ENCODE measurements around the gene RRP15. TPM values are rescaled to one million over a fixed set of nuclear protein-coding genes. Genes with fewer than 3 reads are reported as not detected.

The RRP15 gene
- total RNA-seq, 3 donors from 2014 or later = 9.8 to 17.7 (median 10.0) TPM

DNA sequence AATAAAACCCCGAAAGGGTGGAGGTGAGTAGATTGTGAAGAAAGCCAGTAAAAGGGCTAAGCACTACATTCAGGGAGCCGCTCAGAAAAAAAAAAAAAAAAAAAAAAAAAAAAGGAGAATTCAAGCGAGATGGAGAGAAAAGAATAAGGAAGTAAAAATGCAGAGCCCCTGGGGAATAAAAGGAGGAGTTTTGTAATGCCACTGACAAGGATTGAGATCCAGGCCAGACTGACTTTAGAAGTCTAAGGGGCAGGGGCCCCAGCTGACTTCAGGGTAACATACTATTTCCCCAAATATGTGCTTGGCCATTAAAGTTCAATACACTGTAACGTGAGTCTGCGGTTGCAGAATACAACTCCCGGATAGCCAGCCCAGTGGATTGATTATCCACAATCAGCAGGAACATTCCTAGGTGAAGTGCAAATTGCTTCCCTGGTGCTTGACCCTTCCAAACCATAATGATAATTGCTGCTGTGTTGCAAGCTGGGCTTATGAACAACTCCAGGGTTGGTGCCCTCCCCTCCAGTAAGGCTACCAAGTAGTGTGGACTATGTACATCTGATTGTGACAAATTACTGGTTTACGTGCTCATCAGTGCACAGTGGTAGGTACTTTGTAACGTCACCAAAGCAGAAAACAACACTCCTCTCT is 30.7 kb upstream of the RRP15 start:
- no peaks in the 10 kb centered on the region for H3K36me3 ChIP-seq (ENCODE audit: low read depth)
- no peaks in the 10 kb centered on the region for H3K9me3 ChIP-seq
- intact Hi-C loops (cut with DNase I, micrococcal nuclease) = no loop called here
- ATAC-seq = no peak
- no peak overlapping the region for H3K4me3 ChIP-seq
- DNase-seq = no peak
- no peaks in the 10 kb centered on the region for H3K4me1 ChIP-seq (ENCODE audit: low read depth)
- TF ChIP-seq, protein P1, sequence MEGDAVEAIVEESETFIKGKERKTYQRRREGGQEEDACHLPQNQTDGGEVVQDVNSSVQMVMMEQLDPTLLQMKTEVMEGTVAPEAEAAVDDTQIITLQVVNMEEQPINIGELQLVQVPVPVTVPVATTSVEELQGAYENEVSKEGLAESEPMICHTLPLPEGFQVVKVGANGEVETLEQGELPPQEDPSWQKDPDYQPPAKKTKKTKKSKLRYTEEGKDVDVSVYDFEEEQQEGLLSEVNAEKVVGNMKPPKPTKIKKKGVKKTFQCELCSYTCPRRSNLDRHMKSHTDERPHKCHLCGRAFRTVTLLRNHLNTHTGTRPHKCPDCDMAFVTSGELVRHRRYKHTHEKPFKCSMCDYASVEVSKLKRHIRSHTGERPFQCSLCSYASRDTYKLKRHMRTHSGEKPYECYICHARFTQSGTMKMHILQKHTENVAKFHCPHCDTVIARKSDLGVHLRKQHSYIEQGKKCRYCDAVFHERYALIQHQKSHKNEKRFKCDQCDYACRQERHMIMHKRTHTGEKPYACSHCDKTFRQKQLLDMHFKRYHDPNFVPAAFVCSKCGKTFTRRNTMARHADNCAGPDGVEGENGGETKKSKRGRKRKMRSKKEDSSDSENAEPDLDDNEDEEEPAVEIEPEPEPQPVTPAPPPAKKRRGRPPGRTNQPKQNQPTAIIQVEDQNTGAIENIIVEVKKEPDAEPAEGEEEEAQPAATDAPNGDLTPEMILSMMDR (IDR thresholded peaks at IDR 0.05) = no peak

GRCh38 chr1:218255090-218255489 is 30.0 kb upstream of the RRP15 start:
- ATAC-seq (no peak), DNase-seq (no peak)
- Histone ChIP-seq H3K9me3 (no peaks in the 10 kb centered on the region), H3K36me3 (ENCODE audit: low read depth) (no peaks in the 10 kb centered on the region), H3K4me3 (no peak overlapping the region), H3K4me1 (ENCODE audit: low read depth) (no peaks in the 10 kb centered on the region)
- TF ChIP-seq, protein P1 (IDR thresholded peaks at IDR 0.05) = no peak
- intact Hi-C loops (cut with DNase I, micrococcal nuclease) = no loop called here

- no peak for ATAC-seq
Observed at GRCh38 chr1:218257371-218257770, 27.7 kb upstream of the RRP15 start.

DNA sequence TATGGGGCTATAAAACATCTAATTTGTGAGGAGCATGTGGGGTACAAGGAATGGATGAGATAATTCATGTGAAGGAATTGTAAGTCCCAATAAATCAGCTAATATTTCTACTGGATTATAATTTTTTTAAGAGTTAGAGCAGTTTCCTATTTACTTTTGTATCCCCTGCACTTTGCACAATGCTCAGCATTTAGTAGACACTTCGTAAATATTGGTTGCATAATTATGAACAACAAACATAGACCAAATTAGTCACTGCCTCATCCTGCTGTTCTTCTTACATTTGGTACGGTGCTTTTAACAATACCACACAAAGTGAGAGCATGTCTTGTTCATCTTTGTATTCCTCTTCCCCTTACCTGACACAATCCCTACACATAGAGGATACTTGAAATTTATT is 27.1 kb upstream of the RRP15 start:
- Histone ChIP-seq H3K36me3 (ENCODE audit: low read depth) (no peaks in the 10 kb centered on the region), H3K9me3 (no peaks in the 10 kb centered on the region), H3K4me1 (ENCODE audit: low read depth) (no peaks in the 10 kb centered on the region), H3K4me3 (no peak overlapping the region)
- intact Hi-C loops (cut with DNase I, micrococcal nuclease) = no loop called here
- TF ChIP-seq, protein P1 (IDR thresholded peaks at IDR 0.05) = no peak
- DNase-seq (no peak), ATAC-seq (no peak)

More at GRCh38 chr1:218257371-218257770, 27.7 kb upstream of the RRP15 start:
- TF ChIP-seq, protein P1 (IDR thresholded peaks at IDR 0.05) = no peak
- Histone ChIP-seq H3K9me3 (no peaks in the 10 kb centered on the region), H3K4me3 (no peak overlapping the region), H3K4me1 (ENCODE audit: low read depth) (no peaks in the 10 kb centered on the region), H3K36me3 (ENCODE audit: low read depth) (no peaks in the 10 kb centered on the region)
- DNase-seq = no peak
- intact Hi-C loops (cut with DNase I, micrococcal nuclease) = no loop called here

GRCh38 chr1:218259339-218259738 is 25.8 kb upstream of the RRP15 start:
- intact Hi-C loops (cut with DNase I, micrococcal nuclease) = no loop called here
- Histone ChIP-seq H3K9me3 (no peaks in the 10 kb centered on the region), H3K4me3 (no peak overlapping the region), H3K36me3 (ENCODE audit: low read depth) (no peaks in the 10 kb centered on the region), H3K4me1 (ENCODE audit: low read depth) (no peaks in the 10 kb centered on the region)
- no peak for DNase-seq
- no peak for ATAC-seq
- TF ChIP-seq, protein P1 (IDR thresholded peaks at IDR 0.05) = no peak

- H3K4me1 ChIP-seq (ENCODE audit: low read depth) = no peaks in the 10 kb centered on the region
- H3K36me3 ChIP-seq (ENCODE audit: low read depth) = no peaks in the 10 kb centered on the region
- TF ChIP-seq, protein P1 (IDR thresholded peaks at IDR 0.05) = no peak
- H3K4me3 ChIP-seq = no peak overlapping the region
- H3K9me3 ChIP-seq = no peaks in the 10 kb centered on the region
- DNase-seq = no peak
- intact Hi-C loops (cut with DNase I, micrococcal nuclease) = no loop called here
- ATAC-seq = no peak
Observed at GRCh38 chr1:218259800-218260199, 25.3 kb upstream of the RRP15 start.
